ENCODE results near the gene TMEM214. TPM values are rescaled to one million over a fixed set of nuclear protein-coding genes. Genes with fewer than 3 reads are reported as not detected.

The TMEM214 gene
- total RNA-seq, 1 donor from 2014 or later: 74.1 TPM

- Histone ChIP-seq H3K4me3 (no peak overlapping the region), H3K9me3 (no peaks in the 10 kb centered on the region), H3K36me3 (no peaks in the 10 kb centered on the region), H3K27ac (no peak overlapping the region), H3K27me3 (no peaks in the 10 kb centered on the region), H3K4me1 (no peaks in the 10 kb centered on the region)
- TF ChIP-seq, protein P1, sequence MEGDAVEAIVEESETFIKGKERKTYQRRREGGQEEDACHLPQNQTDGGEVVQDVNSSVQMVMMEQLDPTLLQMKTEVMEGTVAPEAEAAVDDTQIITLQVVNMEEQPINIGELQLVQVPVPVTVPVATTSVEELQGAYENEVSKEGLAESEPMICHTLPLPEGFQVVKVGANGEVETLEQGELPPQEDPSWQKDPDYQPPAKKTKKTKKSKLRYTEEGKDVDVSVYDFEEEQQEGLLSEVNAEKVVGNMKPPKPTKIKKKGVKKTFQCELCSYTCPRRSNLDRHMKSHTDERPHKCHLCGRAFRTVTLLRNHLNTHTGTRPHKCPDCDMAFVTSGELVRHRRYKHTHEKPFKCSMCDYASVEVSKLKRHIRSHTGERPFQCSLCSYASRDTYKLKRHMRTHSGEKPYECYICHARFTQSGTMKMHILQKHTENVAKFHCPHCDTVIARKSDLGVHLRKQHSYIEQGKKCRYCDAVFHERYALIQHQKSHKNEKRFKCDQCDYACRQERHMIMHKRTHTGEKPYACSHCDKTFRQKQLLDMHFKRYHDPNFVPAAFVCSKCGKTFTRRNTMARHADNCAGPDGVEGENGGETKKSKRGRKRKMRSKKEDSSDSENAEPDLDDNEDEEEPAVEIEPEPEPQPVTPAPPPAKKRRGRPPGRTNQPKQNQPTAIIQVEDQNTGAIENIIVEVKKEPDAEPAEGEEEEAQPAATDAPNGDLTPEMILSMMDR (IDR thresholded peaks at IDR 0.05): no peak
- no peak for DNase-seq (ENCODE audit: low spot score in 2 of 2)
- intact Hi-C loops (cut with DNase I): loop anchor here (10.0 kb wide), 1 partner anchor 165 kb away; the partner anchor contains the start of gene DPYSL5
These were observed 22.6 kb upstream of the TMEM214 start for GRCh38 chr2:27010139-27010538.

- intact Hi-C loops (cut with DNase I): loop anchor here (10.0 kb wide), 1 partner anchor 169 kb away; the partner anchor contains the start of gene DPYSL5
- Histone ChIP-seq H3K9me3 (no peaks in the 10 kb centered on the region), H3K36me3 (no peaks in the 10 kb centered on the region), H3K27me3 (no peaks in the 10 kb centered on the region), H3K27ac (no peak overlapping the region), H3K4me1 (peaks cover 0 to 2% of the 10 kb centered on the region in 2 donors), H3K4me3 (no peak overlapping the region)
- no peak for DNase-seq (ENCODE audit: low spot score in 2 of 2)
- TF ChIP-seq, protein P1 (IDR thresholded peaks at IDR 0.05): no peak
These were observed 19.0 kb upstream of the TMEM214 start for GRCh38 chr2:27013738-27014137.

DNA sequence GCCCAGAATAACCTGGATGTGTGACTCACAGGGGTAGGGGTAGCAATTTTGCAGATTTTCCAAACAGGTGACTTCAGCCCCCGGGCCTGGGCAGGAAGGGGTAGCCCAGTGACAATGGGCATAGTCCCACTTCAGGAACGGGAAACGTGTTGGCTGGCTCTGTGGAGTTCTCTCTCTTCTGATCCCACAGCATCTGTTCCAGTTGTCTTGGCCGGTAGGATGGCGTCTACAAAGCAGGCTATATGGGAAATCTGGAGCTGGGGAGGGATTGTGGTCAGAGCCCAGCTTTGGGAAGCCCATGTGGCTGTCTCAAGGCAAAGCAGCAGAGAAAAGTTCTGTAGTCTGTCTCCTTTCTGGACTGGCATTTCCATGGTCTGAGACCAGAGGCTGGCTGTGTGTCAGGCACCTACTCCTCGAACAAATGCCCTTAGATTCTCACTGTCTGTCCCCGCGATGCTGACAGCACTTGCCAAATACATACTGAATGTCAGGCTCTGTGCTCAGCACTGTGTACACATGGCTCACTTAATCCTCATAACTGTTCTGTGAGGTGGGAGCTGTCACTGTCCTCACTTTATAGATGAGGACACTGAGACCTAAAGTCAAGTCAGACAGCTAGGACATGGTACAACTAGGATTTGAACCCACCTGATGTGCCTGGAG is 17.9 kb upstream of the TMEM214 start:
- no peaks in the 10 kb centered on the region for H3K36me3 ChIP-seq
- no peak overlapping the region for H3K27ac ChIP-seq
- peaks cover 0 to 2% of the 10 kb centered on the region in 2 donors for H3K4me1 ChIP-seq
- intact Hi-C loops (cut with DNase I): loop anchor here (10.0 kb wide), 1 partner anchor 170 kb away; the partner anchor contains the start of gene DPYSL5
- TF ChIP-seq, protein P1 (IDR thresholded peaks at IDR 0.05): no peak
- no peak for DNase-seq (ENCODE audit: low spot score in 2 of 2)
- no peak overlapping the region for H3K4me3 ChIP-seq
- no peaks in the 10 kb centered on the region for H3K9me3 ChIP-seq
- H3K27me3 ChIP-seq: no peaks in the 10 kb centered on the region

DNA sequence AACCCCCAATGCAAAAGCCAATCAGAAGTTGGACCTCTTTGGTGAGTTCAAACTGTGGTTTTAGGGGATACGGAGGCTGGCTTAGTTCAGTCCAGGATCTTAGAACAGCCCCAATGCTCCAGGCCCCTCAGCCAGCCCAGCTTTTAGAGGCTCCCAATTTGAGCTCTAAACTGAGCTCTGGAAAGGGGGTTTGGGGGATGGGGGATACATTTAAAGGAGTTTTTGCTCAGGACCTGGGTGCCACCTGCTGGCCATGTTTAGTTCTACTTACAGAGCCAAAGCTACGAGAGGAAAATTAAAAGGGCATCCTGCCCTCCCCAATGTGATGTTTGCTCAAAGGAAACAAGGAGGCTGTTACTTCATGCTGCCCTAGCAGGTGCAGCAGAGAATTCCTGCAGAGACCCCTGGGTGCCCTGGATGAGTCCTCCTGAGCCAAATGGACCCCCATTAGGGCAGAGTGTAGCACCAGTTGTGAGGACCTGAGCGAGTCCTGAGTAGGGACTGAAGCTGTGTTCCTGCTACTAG is 15.9 kb upstream of the TMEM214 start:
- Histone ChIP-seq H3K9me3 (no peaks in the 10 kb centered on the region), H3K27ac (no peak overlapping the region), H3K36me3 (no peaks in the 10 kb centered on the region), H3K4me1 (peaks cover 0 to 2% of the 10 kb centered on the region in 2 donors), H3K27me3 (no peaks in the 10 kb centered on the region), H3K4me3 (no peak overlapping the region)
- peak in 1 of 2 donors; percentile 65 for DNase-seq (ENCODE audit: low spot score in 2 of 2)
- intact Hi-C loops (cut with DNase I): loop anchor here (1.0 to 10.0 kb wide), 2 partner anchors 56 to 172 kb away; partner anchors contain the start of gene DPYSL5
- TF ChIP-seq, protein P1 (IDR thresholded peaks at IDR 0.05): peak; percentile 36 to 66 (median 45)

GRCh38 chr2:27018142-27018541 is 14.6 kb upstream of the TMEM214 start:
- DNase-seq (ENCODE audit: low spot score in 2 of 2): no peak
- Histone ChIP-seq H3K4me3 (no peak overlapping the region), H3K9me3 (no peaks in the 10 kb centered on the region), H3K4me1 (peaks cover 0 to 2% of the 10 kb centered on the region in 2 donors), H3K36me3 (peaks cover 0 to 6% of the 10 kb centered on the region in 2 donors), H3K27ac (no peak overlapping the region), H3K27me3 (no peaks in the 10 kb centered on the region)
- TF ChIP-seq, protein P1 (IDR thresholded peaks at IDR 0.05): no peak
- intact Hi-C loops (cut with DNase I): loop anchor here (10.0 kb wide), 1 partner anchor 173 kb away; the partner anchor contains the start of gene DPYSL5
